MM.1S (cell line): ENCODE results near the gene ZNF428.

Experiments
- DNase-seq: peaks from one replicate; pipeline ENCODE4 v3.0.0-alpha.2; 2015
- H2AFZ ChIP-seq: fragments of 300-600 bp; sonication (generic); 2 replicates; pipeline ENCODE4 v1.6.0; 2016; ENCODE audit warnings: antibody characterized with exemption, low read length
- H3F3A ChIP-seq: fragments of 300-600 bp; sonication (generic); 2 replicates; pipeline ENCODE4 v1.6.1; 2016; ENCODE audit warnings: mild to moderate bottlenecking, antibody characterized with exemption, low read length, moderate library complexity, mixed read lengths; ENCODE audit not compliant: insufficient read depth
- H3K27ac ChIP-seq: fragments of 300-600 bp; sonication (generic); 2 replicates; pipeline ENCODE4 v1.5.1; 2016; ENCODE audit warnings: mild to moderate bottlenecking, low read length
- H3K27me3 ChIP-seq: fragments of 300-600 bp; sonication (generic); replicated peaks from 2 replicates; pipeline ENCODE4 v1.6.0; 2016; ENCODE audit warnings: low read length; ENCODE audit not compliant: insufficient read depth
- H3K36me3 ChIP-seq: fragments of 300-600 bp; sonication (generic); replicated peaks from 2 replicates; pipeline ENCODE4 v1.6.1; 2016; ENCODE audit warnings: mild to moderate bottlenecking, low read length, mixed read lengths; ENCODE audit not compliant: insufficient read depth
- H3K4me1 ChIP-seq: fragments of 300-600 bp; sonication (generic); 2 replicates; pipeline ENCODE4 v1.6.1; 2016; ENCODE audit warnings: low read length, mixed read lengths
- H3K4me2 ChIP-seq: fragments of 300-600 bp; sonication (generic); 2 replicates; pipeline ENCODE4 v1.6.0; 2016; ENCODE audit warnings: low read depth, low read length
- H3K4me3 ChIP-seq: fragments of 300-600 bp; sonication (generic); 2 replicates; pipeline ENCODE4 v1.5.1; 2016; ENCODE audit warnings: low read length, mixed read lengths
- H3K79me2 ChIP-seq: fragments of 300-600 bp; sonication (generic); 2 replicates; pipeline ENCODE4 v1.6.1; 2016; ENCODE audit warnings: mixed run types, low read length, mixed read lengths
- H3K9ac ChIP-seq: fragments of 300-600 bp; sonication (generic); 2 replicates; pipeline ENCODE4 v1.6.1; 2016; ENCODE audit warnings: low read length, mixed read lengths
- H3K9me2 ChIP-seq: fragments of 300-600 bp; sonication (generic); replicated peaks from 2 replicates; pipeline ENCODE4 v1.6.1; 2016; ENCODE audit warnings: mild to moderate bottlenecking, low read length, mixed read lengths; ENCODE audit not compliant: insufficient read depth
- H3K9me3 ChIP-seq: fragments of 300-600 bp; sonication (generic); replicated peaks from 2 replicates; pipeline ENCODE4 v1.6.1; 2016; ENCODE audit warnings: mild to moderate bottlenecking, low read length, mixed read lengths; ENCODE audit not compliant: insufficient read depth
- H4K20me1 ChIP-seq: fragments of 300-600 bp; sonication (generic); 2 replicates; pipeline ENCODE4 v1.6.1; 2016; ENCODE audit warnings: mild to moderate bottlenecking, low read length, moderate library complexity, mixed read lengths; ENCODE audit not compliant: insufficient read depth
- CTCF ChIP-seq: fragments of 300-600 bp; sonication (generic); IDR thresholded peaks from 2 replicates; pipeline ENCODE4 v1.5.1; 2016; ENCODE audit warnings: antibody characterized with exemption, low read length, mixed read lengths
- EZH2 ChIP-seq: fragments of 300-600 bp; sonication (generic); optimal IDR thresholded peaks from 2 replicates; pipeline ENCODE3; 2017; ENCODE audit warnings: low read depth, mild to moderate bottlenecking, antibody characterized with exemption, low read length, mixed read lengths
- EZH2phosphoT487 ChIP-seq: fragments of 300-600 bp; sonication (generic); IDR thresholded peaks from 2 replicates; pipeline ENCODE4 v1.6.1; 2018; ENCODE audit warnings: antibody characterized with exemption, low read length

The ZNF428 gene

GRCh38 chr19:43581467-43581866, 38.0 kb downstream of the ZNF428 start:
- H3F3A ChIP-seq, result no peaks in the 10 kb centered on the region
- H3K9ac ChIP-seq, result no peak overlapping the region
- no peak overlapping the region for H3K4me3 ChIP-seq
- H3K4me2 ChIP-seq, result no peak overlapping the region
- DNase-seq, result no peak
- H3K4me1 ChIP-seq, result no peaks in the 10 kb centered on the region
- H3K9me3 ChIP-seq, result no peaks in the 10 kb centered on the region
- no peak overlapping the region for H2AFZ ChIP-seq
- TF ChIP-seq EZH2phosphoT487, result no peak
- no peak for TF ChIP-seq CTCF
- TF ChIP-seq EZH2, result no peak
- H3K79me2 ChIP-seq, result no peaks in the 10 kb centered on the region
- no peaks in the 10 kb centered on the region for H3K36me3 ChIP-seq
- H4K20me1 ChIP-seq, result no peaks in the 10 kb centered on the region
- H3K27me3 ChIP-seq, result peaks cover 16% of the 10 kb centered on the region; the same call in 1 of the 2 replicates
- H3K9me2 ChIP-seq, result no peaks in the 10 kb centered on the region
- H3K27ac ChIP-seq, result no peak overlapping the region

- peaks cover 19% of the 10 kb centered on the region; the same call in 1 of the 2 replicates for H3K27me3 ChIP-seq
- TF ChIP-seq EZH2phosphoT487 (no peak), EZH2 (no peak), CTCF (no peak)
- peaks cover 4% of the 10 kb centered on the region; the same call in 1 of the 2 replicates for H3K4me1 ChIP-seq
- H4K20me1 ChIP-seq, result no peaks in the 10 kb centered on the region
- no peaks in the 10 kb centered on the region for H3F3A ChIP-seq
- no peaks in the 10 kb centered on the region for H3K36me3 ChIP-seq
- peaks cover 11% of the 10 kb centered on the region for H3K79me2 ChIP-seq
- H3K9ac ChIP-seq, result no peak overlapping the region
- H3K4me3 ChIP-seq, result no peak overlapping the region
- H3K4me2 ChIP-seq, result no peak overlapping the region
- no peak overlapping the region for H2AFZ ChIP-seq
- no peak overlapping the region for H3K27ac ChIP-seq
- no peaks in the 10 kb centered on the region for H3K9me3 ChIP-seq
- H3K9me2 ChIP-seq, result no peaks in the 10 kb centered on the region
- DNase-seq, result no peak
Observed at GRCh38 chr19:43578787-43579186, 40.6 kb downstream of the ZNF428 start.

- no peak for TF ChIP-seq EZH2
- no peak for TF ChIP-seq EZH2phosphoT487
- TF ChIP-seq CTCF, result no peak
- H3K4me1 ChIP-seq, result peaks cover 4% of the 10 kb centered on the region; the same call in 1 of the 2 replicates
- H3K9me3 ChIP-seq, result no peaks in the 10 kb centered on the region
- peak overlapping the region; percentile 69; the same call in 1 of the 2 replicates for H3K9ac ChIP-seq
- H3K9me2 ChIP-seq, result no peaks in the 10 kb centered on the region
- peak overlapping the region; percentile 97 for H3K4me2 ChIP-seq
- no peaks in the 10 kb centered on the region for H4K20me1 ChIP-seq
- peaks cover 16% of the 10 kb centered on the region for H3K79me2 ChIP-seq
- H3K27me3 ChIP-seq, result peaks cover 19% of the 10 kb centered on the region; the same call in 1 of the 2 replicates
- H3K36me3 ChIP-seq, result no peaks in the 10 kb centered on the region
- peak overlapping the region; percentile 86 for H2AFZ ChIP-seq
- H3K27ac ChIP-seq, result peak overlapping the region; percentile 46; the same call in 1 of the 2 replicates
- H3F3A ChIP-seq, result no peaks in the 10 kb centered on the region
- DNase-seq, result no peak
- H3K4me3 ChIP-seq, result peak overlapping the region; percentile 100
Observed at GRCh38 chr19:43575955-43576878, 43.2 kb downstream of the ZNF428 start.
